HG03097 (cell line): ENCODE results near the gene ASXL2.
"Not testable (repeated sequence)": the region's sequence is repeated elsewhere in the genome, so short reads cannot be mapped to it uniquely, and the experiment has no call there.

Experiments used
- ATAC-seq: cut with Tn5 transposase; IDR thresholded peaks from one replicate; pipeline ENCODE4 v1.9.1; 2021; ENCODE audit not compliant: unreplicated experiment, low FRiP score

ASXL2 gene

DNA sequence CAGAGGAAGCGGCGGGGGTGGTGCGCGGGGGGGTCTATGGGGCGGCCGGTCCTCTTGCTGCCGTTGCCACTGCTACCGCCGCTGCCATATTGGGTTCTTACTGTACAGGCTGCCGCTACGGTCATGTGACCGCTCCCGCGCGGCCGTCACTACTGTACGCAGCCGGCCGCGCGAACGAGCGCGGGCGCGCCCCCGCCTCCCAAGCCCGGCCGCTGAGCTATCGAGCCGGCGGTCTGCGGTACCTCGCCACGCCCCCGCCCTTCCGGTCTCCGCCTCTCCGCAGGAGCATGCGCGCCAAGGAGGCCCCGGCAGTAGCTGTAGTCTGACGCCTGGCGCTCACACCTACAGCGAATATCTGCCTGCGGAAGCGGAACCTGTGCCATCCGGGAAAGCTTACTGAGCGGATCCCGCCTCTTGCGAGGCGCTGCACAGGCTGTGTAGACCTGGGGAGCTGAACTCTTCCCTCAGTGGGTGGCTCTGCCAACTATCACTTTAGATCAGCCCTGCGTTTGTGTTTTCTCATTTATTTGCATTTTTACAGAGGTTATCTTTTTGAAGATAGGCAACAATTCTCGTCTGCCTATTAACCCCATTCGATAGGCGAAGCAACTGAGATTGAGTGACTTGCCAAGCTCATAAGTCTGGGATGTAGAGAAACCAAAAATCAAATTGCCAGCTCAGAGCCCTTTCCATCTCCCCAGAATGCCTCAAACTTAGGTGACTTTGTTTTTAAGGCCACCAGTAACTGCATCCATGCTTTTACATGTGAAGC lies at the start of gene ASXL2:
TSS of gene ASXL2 (minus strand) at position 127 of the 772 bp plus-strand sequence. CDS start 265 bp downstream, outside the sequence.
- peak; percentile 93 for ATAC-seq

DNA sequence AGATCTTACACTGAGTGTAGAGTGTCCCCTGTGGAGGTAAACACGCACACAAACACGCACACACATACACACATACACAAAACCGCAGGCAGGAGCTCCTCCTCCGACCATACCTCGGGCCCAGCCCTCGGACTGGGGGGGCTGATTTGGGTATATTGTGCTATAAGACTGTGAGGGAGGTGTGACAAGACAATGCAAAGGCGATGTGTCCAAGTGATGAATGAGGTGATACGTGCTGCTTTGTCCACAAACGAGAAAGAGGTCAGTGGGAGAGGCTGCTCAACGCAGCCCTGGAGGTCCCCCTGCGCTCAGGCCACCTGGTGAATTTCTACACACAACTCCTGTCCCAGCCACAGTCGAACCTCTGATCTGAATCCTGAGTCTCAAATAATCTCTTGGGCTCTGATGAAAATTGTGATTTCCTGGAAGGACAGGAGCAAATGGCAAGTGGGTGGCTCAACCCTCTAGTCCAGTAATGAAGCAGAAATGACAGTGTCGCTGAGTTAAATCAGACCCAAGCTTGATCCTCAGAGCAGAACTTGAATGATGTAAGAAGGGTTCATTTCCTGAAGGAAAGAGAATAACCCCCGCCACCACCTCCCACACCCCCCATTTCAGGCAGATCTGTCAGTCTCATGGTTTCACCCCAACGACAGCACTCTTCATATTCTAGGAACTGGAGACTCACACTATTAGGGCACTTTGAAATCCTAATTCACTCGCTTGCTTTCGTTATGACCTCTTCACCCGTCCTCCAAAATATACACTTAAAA lies 48.9 kb upstream of the ASXL2 start:
- ATAC-seq: no peak

DNA sequence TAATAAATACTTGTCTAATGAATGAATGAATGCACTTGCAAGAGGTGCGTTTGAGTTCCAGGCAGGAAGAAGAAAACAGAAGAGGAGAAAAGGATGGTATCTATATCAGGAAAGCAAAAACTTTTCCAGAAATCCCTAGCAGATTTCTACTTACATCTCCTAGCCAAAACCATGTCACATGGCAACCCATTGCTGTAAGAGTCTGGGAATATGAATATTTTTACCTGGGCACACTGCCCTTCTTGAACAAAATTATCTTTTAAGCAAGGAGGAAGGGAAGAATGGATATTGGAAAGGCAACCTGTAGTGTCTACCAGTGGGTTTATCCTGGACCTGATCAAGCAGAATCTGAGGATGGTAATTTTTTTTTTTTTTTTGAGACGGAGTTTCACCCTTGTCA lies 44.2 kb upstream of the ASXL2 start:
- no peak for ATAC-seq

DNA sequence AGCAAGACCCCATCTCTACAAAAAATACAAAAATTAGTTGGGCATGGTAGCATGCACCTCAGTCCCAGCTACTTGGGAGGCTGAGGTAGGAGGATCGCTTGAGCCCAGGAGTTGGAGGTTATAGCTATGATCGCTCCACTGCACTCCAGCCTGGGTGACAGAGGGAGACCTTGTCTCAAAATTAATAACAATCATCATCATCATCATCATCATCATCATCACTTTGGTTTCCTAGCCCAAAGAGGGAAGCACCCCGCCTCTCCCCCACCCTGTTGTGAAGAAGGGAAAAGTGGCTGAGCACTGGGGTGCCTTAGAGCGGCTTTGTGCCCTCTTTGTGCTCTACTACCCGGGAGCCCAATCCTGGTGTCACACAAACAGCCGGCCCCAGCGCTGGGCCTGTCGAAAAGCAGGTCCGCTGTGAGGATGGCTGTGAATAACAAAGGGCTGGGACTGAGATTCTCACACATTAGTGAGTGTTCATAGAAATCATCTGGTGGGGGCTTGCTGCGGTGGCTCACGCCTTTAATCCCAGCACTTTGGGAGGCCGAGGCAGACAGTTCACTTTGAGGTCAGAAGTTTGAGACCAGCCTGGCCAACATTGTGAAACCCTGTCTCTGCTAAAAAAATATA lies 42.6 kb upstream of the ASXL2 start:
- ATAC-seq: no peak

DNA sequence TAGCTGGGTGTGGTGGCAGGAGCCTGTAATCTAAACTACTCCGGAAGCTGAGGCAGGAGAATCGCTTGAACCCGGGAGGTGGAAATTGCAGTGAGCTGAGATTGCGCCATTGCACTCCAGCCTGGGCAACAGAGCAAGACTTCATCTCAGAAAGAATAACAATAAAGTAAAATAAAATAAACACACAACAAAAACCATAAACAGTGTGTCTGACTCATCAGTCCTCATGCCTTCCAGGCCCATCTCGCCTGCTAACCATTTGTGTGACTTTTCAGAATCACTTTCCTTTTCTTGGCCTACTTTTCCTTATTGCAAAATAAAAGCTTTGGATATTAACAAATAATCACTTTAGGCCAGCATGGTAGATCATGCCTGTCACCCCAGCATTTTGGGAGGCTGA lies 42.0 kb upstream of the ASXL2 start:
- no peak for ATAC-seq

DNA sequence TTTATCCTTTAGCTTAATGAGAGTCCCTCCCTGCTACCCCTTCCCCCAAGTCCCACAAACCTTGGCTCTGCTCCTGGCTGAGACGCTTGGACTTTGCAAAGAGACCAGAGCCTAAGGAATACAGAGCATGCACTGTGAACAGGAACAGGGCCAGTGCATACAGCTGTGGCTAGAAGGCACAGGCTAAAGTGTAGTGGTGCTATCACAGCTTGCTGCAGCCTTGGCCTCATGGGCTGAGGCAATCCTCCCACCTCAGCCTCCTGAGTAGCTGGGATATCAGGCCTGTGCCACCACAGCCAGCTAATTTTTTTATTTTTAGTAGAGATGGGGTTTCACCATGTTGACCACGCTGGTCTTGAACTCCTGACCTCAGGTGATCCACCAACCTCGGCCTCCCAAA lies 39.5 kb upstream of the ASXL2 start:
- ATAC-seq: no peak

DNA sequence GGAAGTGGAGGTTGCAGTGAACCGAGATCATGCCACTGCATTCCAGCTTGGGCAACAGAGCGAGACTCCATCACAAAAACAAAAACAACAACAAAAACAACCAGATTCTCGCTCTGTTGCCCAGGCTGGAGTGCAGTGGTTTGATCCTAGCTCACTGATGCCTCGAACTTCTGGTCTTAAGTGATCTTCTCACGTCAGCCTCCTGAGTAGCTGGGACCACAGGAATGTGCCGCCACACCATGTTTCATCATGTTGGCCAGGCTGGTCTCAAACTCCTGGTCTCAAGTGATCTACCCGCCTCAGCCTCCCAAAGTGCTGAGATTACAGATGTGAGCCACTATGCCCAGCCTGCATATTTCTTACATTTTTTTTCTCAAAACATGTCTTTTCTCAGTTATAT lies 39.1 kb upstream of the ASXL2 start:
- not testable (repeated sequence) for ATAC-seq

DNA sequence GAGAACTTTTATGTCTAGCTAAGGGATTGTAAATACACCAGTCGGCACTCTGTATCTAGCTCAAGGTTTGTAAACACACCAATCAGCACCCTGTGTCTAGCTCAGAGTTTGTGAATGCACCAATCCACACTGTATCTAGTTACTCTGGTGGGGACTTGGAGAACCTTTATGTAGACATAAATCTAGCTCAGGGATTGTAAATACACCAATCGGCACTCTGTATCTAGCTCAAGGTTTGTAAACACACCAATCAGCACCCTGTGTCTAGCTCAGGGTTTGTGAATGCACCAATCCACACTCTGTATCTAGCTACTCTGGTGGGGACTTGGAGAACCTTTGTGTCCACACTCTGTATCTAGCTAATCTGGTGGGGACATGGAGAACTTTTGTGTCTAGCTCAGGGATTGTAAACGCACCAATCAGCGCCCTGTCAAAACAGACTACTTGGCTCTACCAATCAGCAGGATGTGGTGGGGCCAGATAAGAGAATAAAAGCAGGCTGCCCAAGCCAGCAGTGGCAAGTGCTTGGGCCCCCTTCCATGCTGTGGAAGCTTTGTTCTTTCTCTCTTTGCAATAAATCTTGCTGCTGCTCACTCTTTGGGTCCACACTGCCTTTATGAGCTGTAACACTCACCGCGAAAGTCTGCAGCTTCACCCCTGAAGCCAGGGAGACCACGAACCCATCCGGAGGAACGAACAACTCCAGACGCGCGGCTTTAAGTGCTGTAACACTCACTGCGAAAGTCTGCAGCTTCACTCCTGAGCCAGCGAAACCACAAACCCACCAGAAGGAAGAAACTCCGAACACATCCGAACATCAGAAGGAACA lies 37.9 kb upstream of the ASXL2 start:
- ATAC-seq: not testable (repeated sequence)

DNA sequence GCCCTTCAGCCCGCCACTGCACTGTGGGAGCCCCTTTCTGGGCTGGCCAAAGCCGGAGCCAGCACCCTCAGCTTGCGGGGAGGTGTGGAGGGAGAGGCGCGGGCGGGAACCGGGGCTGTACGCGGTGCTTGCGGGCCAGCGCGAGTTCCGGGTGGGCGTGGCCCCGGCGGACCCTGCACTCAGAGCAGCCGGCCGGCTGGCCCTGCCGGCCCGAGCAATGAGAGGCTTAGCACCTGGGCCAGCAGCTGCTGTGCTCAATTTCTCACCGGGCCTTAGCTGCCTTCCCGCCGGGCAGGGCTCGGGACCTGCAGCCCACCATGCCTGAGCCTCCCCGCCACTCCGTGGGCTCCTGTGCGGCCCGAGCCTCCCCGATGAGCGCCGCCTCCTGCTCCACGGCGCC lies 37.1 kb upstream of the ASXL2 start:
- not testable (repeated sequence) for ATAC-seq

DNA sequence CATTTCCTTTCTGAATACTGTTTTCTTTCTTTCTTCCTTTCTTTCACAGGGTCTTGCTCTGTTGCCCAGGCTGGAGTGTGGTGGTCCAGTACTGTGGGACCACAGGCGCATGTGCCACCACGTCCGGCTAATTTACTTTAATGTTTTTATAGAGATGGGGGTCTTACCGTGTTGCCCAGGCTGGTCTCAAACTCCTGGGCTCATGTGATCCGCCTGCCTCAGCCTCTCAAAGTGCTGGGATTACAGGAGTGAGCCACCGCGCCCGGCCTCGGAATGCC lies 35.3 kb upstream of the ASXL2 start:
- ATAC-seq: not testable (repeated sequence)

DNA sequence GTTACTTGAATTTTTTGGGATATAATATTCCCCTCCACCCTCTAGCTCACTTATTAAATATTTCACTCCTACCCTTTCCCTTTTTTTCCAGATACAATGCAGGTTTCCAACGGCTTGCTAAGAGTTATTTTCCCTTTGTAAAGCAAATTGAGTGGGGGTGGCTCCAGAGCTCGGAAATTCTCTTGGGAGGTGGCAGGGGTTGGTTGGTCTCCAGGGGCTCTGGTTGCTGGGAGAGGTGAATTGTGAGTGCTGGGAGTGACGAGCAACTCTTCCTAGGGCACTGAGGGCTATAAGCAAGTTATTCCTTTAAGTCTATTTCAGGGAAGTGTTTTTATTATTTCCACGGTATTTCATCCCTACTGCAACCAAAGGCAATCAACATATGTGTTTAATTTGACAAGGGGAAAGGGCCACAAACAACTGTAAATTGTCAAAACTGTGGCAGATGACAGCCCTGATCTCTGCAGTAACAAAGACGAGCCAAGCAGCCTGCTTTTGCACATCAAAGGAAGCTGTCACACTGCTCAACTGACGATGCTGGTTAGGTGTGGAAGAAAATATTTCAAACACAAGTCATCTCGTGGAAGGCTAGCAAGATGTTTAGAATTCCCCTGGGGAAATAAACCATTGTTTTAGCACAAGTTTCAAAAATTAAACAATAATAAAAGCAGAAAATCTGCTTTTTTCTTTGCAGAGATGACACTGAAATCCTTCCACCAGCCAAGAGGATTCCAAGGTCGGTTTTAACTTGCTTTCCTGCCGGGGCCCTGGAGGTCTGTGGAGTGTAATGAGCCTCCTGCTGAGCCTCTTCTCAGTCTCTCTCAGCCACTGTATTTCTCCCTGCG lies 34.8 kb upstream of the ASXL2 start:
- ATAC-seq: no peak

DNA sequence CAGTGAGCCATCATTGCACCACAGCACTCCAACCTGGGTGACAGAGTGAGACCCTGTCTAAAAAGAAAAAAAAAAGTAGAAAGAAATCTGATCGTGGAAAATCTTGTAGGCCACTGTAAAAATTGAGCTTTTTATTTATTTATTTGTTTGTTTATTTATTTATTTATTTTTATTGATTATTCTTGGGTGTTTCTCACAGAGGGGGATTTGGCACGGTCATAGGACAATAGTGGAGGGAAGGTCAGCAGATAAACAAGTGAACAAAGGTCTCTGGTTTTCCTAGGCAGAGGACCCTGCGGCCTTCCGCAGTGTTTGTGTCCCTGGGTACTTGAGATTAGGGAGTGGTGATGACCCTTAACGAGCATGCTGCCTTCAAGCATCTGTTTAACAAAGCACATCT lies 31.3 kb upstream of the ASXL2 start:
- ATAC-seq: not testable (repeated sequence)

DNA sequence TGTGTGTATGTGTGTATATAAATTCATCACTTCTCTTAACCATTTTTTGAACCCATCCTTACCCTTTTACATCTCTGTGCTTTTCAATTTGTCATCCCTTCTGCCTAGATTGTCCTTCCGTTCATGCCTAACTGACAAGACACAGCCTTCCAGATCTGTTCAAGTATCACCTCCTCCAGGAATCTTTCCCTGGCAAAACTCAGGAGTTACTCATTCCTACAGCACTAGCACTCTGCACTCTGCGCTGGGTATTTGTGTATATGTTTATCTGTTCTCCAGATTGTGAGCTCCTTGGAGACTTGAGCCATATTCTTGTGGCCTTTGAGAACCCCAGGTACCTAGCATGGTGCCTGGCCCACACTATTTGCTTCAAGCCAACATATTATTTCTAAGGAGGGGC lies 26.8 kb upstream of the ASXL2 start:
- no peak for ATAC-seq

DNA sequence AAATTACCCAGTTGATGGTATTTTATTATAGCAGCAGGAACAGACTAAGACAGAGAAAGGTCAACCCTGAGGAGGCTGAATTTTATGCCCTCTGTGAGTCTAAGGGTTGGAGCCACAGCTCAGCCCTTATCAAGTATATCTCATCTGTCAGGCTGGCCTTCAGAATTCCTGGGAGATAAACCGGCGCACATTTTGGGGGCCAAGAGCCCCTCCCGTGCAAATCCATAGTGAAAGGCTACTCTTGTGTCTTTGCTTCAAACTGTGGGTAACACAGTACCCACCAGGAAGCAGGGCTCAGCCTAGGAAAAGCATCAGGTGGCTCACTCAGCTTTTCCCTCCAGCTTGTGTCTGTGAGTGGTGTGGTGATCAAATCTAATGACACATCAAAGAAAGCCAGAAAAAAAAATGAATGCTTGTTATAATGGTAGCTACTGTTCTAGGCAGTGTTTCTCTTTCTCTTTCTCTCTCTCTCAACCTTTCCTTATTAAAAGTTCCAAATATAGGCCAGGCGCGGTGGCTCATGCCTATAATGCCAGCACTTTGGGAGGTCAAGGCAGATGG lies 25.0 kb upstream of the ASXL2 start:
- ATAC-seq: no peak

DNA sequence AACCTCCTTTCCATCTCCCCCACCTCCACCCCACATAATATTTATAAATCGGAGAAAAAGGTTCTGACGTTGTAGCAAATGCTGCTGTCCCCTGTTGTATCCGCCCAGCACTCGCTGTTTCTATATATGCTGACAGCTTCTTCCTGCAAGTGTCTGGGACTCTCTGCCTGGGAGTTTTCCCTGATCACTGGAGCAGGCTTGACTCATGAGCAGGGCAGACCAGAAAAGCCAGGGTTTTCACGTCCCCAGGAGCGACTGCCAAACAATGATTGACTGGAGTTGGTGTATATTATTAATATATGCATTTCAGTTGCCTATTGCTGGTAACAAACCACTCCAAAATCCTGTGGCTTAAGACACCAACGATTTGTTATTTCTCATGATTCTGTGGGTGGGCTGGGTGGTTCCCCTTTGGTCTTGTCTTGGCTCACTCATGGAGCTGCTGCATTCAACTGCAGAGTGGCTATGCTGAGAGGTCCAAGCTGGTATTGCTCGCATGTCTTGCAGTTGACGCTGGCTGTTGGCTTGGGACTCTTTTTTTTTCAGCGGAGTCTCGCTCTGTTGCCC lies 21.2 kb upstream of the ASXL2 start:
- no peak for ATAC-seq

DNA sequence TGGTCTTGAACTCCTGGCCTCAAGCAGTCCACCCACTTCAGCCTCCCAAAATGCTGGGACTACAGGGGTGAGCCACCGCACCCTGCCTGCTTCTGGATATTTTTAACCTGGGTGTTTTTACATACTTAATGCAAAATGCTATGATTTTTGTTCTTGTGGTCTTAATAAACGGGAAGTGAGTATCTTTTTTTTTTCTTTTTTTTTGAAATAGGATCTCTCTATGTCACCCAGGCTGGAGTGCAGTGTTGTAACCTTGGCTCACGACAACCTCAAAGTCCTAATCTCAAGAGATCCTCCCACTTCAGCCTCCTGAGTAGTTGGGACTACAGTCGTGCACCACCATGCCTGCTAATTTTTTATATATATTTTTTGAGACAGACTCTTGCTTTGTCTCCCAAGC lies 19.2 kb upstream of the ASXL2 start:
- no peak for ATAC-seq

DNA sequence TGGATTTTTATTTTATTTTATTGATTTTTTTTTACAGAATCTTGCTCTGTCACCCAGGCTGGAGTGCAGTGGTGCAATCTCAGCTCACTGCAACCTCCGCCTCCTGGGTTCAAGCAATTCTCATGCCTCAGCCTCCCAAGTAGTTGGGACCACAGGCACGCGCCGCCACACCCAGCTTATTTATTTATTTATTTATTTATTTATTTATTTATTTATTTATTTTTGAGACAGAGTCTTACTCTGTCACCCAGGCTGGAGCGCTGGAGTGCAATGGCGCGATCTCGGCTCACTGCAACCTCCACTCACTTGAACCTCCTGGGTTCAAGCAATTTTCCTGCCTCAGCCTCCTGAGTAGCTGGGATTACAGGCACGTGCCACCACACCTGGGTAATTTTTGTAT lies 18.0 kb upstream of the ASXL2 start:
- ATAC-seq: not testable (repeated sequence)

DNA sequence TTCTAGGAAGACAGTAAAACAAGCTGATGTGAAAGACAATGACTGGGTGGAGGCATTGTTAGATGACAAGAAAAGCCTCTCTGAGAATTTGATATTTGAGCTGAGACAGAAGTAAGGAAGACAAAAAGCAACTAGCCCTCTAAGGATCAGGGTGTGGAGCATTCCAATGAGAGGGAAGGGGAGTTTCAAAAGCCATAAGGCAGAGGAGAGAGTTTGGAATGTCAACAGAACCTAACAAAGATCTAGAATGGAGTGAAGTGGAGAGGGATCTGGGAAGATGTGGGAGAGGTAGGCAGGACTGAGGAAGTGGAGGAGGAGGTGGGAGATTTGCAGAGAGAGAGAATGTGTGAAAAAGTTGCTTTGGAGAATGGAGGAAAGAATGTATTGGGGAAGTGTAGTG lies 17.3 kb upstream of the ASXL2 start:
- no peak for ATAC-seq

DNA sequence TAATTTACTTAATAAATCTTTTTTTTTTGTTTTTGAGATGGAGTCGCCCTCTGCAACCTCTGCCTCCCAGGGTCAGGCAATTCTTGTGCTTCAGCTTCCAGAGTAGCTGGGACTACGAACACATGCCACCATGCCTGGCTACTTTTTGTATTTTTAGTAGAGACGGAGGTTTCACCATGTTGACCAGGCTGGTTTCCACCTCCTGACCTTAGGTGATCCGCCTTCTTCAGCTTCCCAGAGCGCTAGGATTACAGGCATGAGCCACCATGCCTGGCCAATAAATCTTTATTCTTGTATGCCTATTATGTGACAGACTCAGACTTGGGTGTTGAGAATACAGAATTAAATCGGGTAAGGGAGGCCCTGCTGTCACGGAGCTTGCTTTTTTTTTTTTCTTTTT lies 16.7 kb upstream of the ASXL2 start:
- ATAC-seq: no peak
